Measurements from ENCODE around the gene IQSEC3. TPM values are rescaled to one million over a fixed set of nuclear protein-coding genes. Genes with fewer than 3 reads are reported as not detected.

IQSEC3 gene
- total and polyA plus RNA-seq, 8 donors, result 0.16 to 10.1 (median 1.2) TPM

- Histone ChIP-seq H3K9me3 (no peaks in the 10 kb centered on the region), H3K4me3 (no peak overlapping the region), H3K27ac (no peak overlapping the region), H3K27me3 (no peaks in the 10 kb centered on the region), H3K4me1 (no peaks in the 10 kb centered on the region), H3K36me3 (no peaks in the 10 kb centered on the region)
- intact Hi-C loops (cut with DNase I), result no loop called here
- TF ChIP-seq, protein P1, sequence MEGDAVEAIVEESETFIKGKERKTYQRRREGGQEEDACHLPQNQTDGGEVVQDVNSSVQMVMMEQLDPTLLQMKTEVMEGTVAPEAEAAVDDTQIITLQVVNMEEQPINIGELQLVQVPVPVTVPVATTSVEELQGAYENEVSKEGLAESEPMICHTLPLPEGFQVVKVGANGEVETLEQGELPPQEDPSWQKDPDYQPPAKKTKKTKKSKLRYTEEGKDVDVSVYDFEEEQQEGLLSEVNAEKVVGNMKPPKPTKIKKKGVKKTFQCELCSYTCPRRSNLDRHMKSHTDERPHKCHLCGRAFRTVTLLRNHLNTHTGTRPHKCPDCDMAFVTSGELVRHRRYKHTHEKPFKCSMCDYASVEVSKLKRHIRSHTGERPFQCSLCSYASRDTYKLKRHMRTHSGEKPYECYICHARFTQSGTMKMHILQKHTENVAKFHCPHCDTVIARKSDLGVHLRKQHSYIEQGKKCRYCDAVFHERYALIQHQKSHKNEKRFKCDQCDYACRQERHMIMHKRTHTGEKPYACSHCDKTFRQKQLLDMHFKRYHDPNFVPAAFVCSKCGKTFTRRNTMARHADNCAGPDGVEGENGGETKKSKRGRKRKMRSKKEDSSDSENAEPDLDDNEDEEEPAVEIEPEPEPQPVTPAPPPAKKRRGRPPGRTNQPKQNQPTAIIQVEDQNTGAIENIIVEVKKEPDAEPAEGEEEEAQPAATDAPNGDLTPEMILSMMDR (IDR thresholded peaks at IDR 0.05), result no peak
- ATAC-seq, result no peak
- no peak for FAIRE-seq
- WGBS, 2 donors, result 18 to 26% methylated on average over 12 of the region's 12 CpGs
- DNase-seq, result no peak
Observed at GRCh38 chr12:98924-99352, 32.4 kb downstream of the IQSEC3 start.

- DNase-seq (no peak), FAIRE-seq (no peak), ATAC-seq (no peak)
- WGBS, 2 donors, result 17% methylated on average over 13 of the region's 13 CpGs
- Histone ChIP-seq H3K36me3 (no peaks in the 10 kb centered on the region), H3K27me3 (peaks cover 0 to 2% (median 0%) of the 10 kb centered on the region in 4 donors), H3K9me3 (no peaks in the 10 kb centered on the region), H3K4me3 (no peak overlapping the region), H3K4me1 (no peaks in the 10 kb centered on the region), H3K27ac (no peak overlapping the region)
- TF ChIP-seq, protein P1 (IDR thresholded peaks at IDR 0.05), result no peak
- intact Hi-C loops (cut with DNase I), result no loop called here
Observed at GRCh38 chr12:99605-100004, 33.0 kb downstream of the IQSEC3 start.

DNA sequence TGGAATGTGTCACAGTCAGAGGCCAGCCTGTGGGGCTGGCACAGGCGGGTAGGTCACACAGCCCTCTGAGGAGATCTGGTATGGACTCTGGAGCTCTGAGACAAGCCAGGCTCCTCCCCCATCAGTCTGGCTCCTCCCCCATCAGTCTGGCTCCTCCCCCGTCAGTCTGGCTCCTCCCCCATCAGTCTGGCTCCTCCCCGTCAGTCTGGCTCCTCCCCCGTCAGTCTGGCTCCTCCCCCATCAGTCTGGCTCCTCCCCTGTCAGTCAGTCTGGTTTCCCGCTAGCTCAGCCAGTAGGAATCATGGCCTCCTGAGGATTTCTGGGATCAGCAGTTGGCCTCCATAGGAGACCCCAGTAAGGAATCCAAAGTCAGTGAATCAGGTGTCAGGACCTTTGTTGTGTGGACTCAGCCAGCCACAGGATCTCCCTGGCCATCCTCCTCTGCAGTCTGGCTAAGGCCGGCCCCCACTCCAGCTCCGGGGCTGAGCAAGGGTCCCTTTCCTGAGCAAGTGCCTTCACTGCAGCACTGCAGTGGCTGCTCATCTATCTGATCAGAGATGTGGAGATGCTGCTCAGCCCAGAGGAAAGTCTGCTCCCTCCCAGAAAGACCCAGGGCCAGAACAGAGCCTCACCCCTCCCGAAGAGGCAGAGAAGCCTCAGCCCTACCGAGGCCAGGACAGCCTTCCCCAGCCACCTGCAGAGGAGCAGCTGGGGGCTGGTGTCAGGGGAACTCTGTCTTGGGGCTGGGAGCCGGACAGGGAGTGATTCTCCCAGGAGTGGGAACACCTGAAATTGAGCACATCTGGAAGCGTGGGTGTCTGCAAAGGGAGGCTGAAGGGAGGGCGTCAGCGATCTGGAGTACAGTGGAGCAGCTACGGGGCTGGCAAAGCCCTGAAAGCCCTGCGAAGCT lies 35.7 kb downstream of the IQSEC3 start:
- Histone ChIP-seq H3K27ac (no peak overlapping the region), H3K9me3 (no peaks in the 10 kb centered on the region), H3K4me1 (no peaks in the 10 kb centered on the region), H3K4me3 (no peak overlapping the region), H3K27me3 (peaks cover 0 to 10% (median 0%) of the 10 kb centered on the region in 4 donors), H3K36me3 (no peaks in the 10 kb centered on the region)
- TF ChIP-seq, protein P1 (IDR thresholded peaks at IDR 0.05), result no peak
- FAIRE-seq (no peak), DNase-seq (no peak), ATAC-seq (no peak)
- intact Hi-C loops (cut with DNase I), result no loop called here
- 65 to 72% methylated on average over 15 of the region's 15 CpGs for WGBS, 2 donors

DNA sequence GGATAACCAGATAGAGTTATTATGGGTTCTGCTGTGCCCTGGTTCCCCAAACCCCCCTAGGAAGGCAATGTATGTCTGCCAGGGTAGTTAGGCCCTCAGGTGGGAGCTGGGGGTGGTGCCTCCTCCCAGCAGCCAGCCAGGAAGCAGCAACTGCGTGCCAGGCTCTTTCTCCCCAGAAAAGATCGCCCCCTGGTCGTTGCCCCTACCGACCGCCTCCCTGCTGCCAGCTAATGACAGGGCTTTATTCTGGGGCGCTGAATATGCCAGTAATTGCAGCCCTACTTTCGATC lies 36.3 kb downstream of the IQSEC3 start:
- ATAC-seq (no peak), DNase-seq (no peak), FAIRE-seq (no peak)
- Histone ChIP-seq H3K27ac (no peak overlapping the region), H3K27me3 (peaks cover 0 to 10% (median 0%) of the 10 kb centered on the region in 4 donors), H3K4me1 (no peaks in the 10 kb centered on the region), H3K36me3 (no peaks in the 10 kb centered on the region), H3K9me3 (no peaks in the 10 kb centered on the region), H3K4me3 (no peak overlapping the region)
- intact Hi-C loops (cut with DNase I), result no loop called here
- WGBS, 2 donors, result 60 to 71% methylated on average over 7 of the region's 7 CpGs
- TF ChIP-seq, protein P1 (IDR thresholded peaks at IDR 0.05), result no peak
